Endodermal cell (in vitro differentiated cells): Measurements from ENCODE around the gene PTCD1. TPM values are rescaled to one million over a fixed set of nuclear protein-coding genes. Genes with fewer than 3 reads are reported as not detected.

ENCODE experiments used
- DNase-seq: peaks from one replicate; pipeline ENCODE4 v3.0.0-alpha.2; 2017
- H3K27ac ChIP-seq: 2 replicates; pipeline ENCODE4 v1.5.1; 2013; ENCODE audit warnings: mild to moderate bottlenecking, low read depth, low read length, moderate library complexity
- H3K27me3 ChIP-seq: 2 replicates; pipeline ENCODE4 v1.6.1; 2013; ENCODE audit warnings: mild to moderate bottlenecking, low read length, moderate library complexity; ENCODE audit not compliant: insufficient read depth, control insufficient read depth, poor library complexity, severe bottlenecking
- H3K36me3 ChIP-seq: 2 replicates; pipeline ENCODE4 v1.7.0; 2013; ENCODE audit warnings: mild to moderate bottlenecking, low read length, moderate library complexity; ENCODE audit not compliant: control insufficient read depth, insufficient read depth
- H3K4me1 ChIP-seq: one replicate; pipeline ENCODE4 v1.7.0; 2013; ENCODE audit warnings: low read length; ENCODE audit not compliant: control insufficient read depth, insufficient read depth
- H3K4me3 ChIP-seq: 2 replicates; pipeline ENCODE4 v1.5.1; 2013; ENCODE audit warnings: mild to moderate bottlenecking, low read length, moderate library complexity
- H3K9ac ChIP-seq: 2 replicates; pipeline ENCODE4 v1.6.1; 2013; ENCODE audit warnings: mild to moderate bottlenecking, low read length, moderate library complexity; ENCODE audit not compliant: poor library complexity, severe bottlenecking; ENCODE audit errors: extremely low read depth
- H3K9me3 ChIP-seq: 2 replicates; pipeline ENCODE4 v1.6.1; 2013; ENCODE audit warnings: mild to moderate bottlenecking, low read length, moderate library complexity; ENCODE audit not compliant: control insufficient read depth
- H3K27ac Mint-ChIP-seq: 2 replicates; pipeline ENCODE4 v1.8.0; 2020; ENCODE audit warnings: mixed read lengths
- H3K27me3 Mint-ChIP-seq: 2 replicates; pipeline ENCODE4 v1.8.0; 2021; ENCODE audit warnings: mild to moderate bottlenecking, mixed read lengths; ENCODE audit not compliant: insufficient read depth
- H3K36me3 Mint-ChIP-seq: 2 replicates; pipeline ENCODE4 v1.8.0; 2020; ENCODE audit warnings: low read depth, mixed read lengths
- H3K4me1 Mint-ChIP-seq: 2 replicates; pipeline ENCODE4 v1.8.0; 2020; ENCODE audit warnings: mixed read lengths
- H3K4me3 Mint-ChIP-seq: 2 replicates; pipeline ENCODE4 v1.8.0; 2020; ENCODE audit warnings: mild to moderate bottlenecking, moderate library complexity, mixed read lengths
- H3K9me3 Mint-ChIP-seq: 2 replicates; pipeline ENCODE4 v1.8.0; 2020; ENCODE audit warnings: mild to moderate bottlenecking, mixed read lengths
- WGBS, 2 experiments: methylation state at CpG; one replicate each; pipeline versions ENCODE4 v1.1.5 to v1.1.7; 2013; ENCODE audit warnings: missing lambda C conversion rate in 2 of 2, mixed read lengths in 1 of 2; ENCODE audit not compliant: insufficient coverage in 1 of 2, insufficient read length in 1 of 2; 5-methylcytosine and 5-hydroxymethylcytosine counted together
- total RNA-seq, 2 donors: library from RNA; stranded (reverse); fragmentation: NEBNext Ultra II Directional in 1 of 2; extraction: Animal tissue kit (Norgen Biotek cat#: 25700) in 1 of 2; gene quantifications; 2 replicates in 1 of 2; 3 replicates in 1 of 2; pipeline ENCODE4 v1.2.1, GENCODE V29; 2021
- TF ChIP-seq, protein P1 (sequence below): fragments of 200-600 bp; sonication (generic); conservative IDR thresholded peaks from 2 replicates; pipeline ENCODE4 v1.5.0; 2021; ENCODE audit warnings: antibody characterized with exemption, mild to moderate bottlenecking

Gene PTCD1
- total RNA-seq, 2 donors from 2014 or later = 11.9 to 12.5 TPM

GRCh38 chr7:99452541-99452940 is 13.9 kb upstream of the PTCD1 start:
- H3K9me3 Mint-ChIP-seq = no peaks in the 10 kb centered on the region
- H3K36me3 Mint-ChIP-seq = peaks cover 80% of the 10 kb centered on the region
- DNase-seq = no peak
- TF ChIP-seq, protein P1, sequence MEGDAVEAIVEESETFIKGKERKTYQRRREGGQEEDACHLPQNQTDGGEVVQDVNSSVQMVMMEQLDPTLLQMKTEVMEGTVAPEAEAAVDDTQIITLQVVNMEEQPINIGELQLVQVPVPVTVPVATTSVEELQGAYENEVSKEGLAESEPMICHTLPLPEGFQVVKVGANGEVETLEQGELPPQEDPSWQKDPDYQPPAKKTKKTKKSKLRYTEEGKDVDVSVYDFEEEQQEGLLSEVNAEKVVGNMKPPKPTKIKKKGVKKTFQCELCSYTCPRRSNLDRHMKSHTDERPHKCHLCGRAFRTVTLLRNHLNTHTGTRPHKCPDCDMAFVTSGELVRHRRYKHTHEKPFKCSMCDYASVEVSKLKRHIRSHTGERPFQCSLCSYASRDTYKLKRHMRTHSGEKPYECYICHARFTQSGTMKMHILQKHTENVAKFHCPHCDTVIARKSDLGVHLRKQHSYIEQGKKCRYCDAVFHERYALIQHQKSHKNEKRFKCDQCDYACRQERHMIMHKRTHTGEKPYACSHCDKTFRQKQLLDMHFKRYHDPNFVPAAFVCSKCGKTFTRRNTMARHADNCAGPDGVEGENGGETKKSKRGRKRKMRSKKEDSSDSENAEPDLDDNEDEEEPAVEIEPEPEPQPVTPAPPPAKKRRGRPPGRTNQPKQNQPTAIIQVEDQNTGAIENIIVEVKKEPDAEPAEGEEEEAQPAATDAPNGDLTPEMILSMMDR = no peak
- 95 to 98% methylated on average over 11 to 13 of the region's 13 CpGs for WGBS, 2 experiments
- H3K27me3 Mint-ChIP-seq = no peaks in the 10 kb centered on the region
- H3K4me1 Mint-ChIP-seq = no peaks in the 10 kb centered on the region
- Histone ChIP-seq H3K36me3 (peaks cover 93% of the 10 kb centered on the region), H3K27ac (no peak overlapping the region), H3K4me3 (no peak overlapping the region), H3K9me3 (no peaks in the 10 kb centered on the region), H3K9ac (no peak overlapping the region), H3K4me1 (no peaks in the 10 kb centered on the region), H3K27me3 (no peaks in the 10 kb centered on the region)
- H3K27ac Mint-ChIP-seq = no peak overlapping the region
- H3K4me3 Mint-ChIP-seq = no peak overlapping the region

- TF ChIP-seq, protein P1 = no peak
- no peaks in the 10 kb centered on the region for H3K27me3 Mint-ChIP-seq
Measured at GRCh38 chr7:99451936-99452335, 13.3 kb upstream of the PTCD1 start.

GRCh38 chr7:99449326-99449725 is 10.7 kb upstream of the PTCD1 start:
- Mint-ChIP-seq H3K9me3 (no peaks in the 10 kb centered on the region), H3K36me3 (peaks cover 77% of the 10 kb centered on the region), H3K4me3 (no peak overlapping the region), H3K27ac (no peak overlapping the region), H3K27me3 (no peaks in the 10 kb centered on the region), H3K4me1 (no peaks in the 10 kb centered on the region)
- peaks cover 90% of the 10 kb centered on the region for H3K36me3 ChIP-seq
- DNase-seq = no peak
- no peak overlapping the region for H3K27ac ChIP-seq
- no peaks in the 10 kb centered on the region for H3K27me3 ChIP-seq
- no peaks in the 10 kb centered on the region for H3K4me1 ChIP-seq
- H3K9ac ChIP-seq = no peak overlapping the region
- TF ChIP-seq, protein P1 = no peak
- H3K9me3 ChIP-seq = no peaks in the 10 kb centered on the region
- 90 to 94% methylated on average over 5 of the region's 5 CpGs for whole genome bisulfite sequencing, 2 experiments
- no peak overlapping the region for H3K4me3 ChIP-seq

More at GRCh38 chr7:99451936-99452335, 13.3 kb upstream of the PTCD1 start:
- Mint-ChIP-seq H3K4me1 (no peaks in the 10 kb centered on the region), H3K27ac (no peak overlapping the region), H3K9me3 (no peaks in the 10 kb centered on the region), H3K4me3 (no peak overlapping the region), H3K36me3 (peaks cover 80% of the 10 kb centered on the region)
- no peak for DNase-seq
- Histone ChIP-seq H3K9ac (no peak overlapping the region), H3K36me3 (peaks cover 93% of the 10 kb centered on the region), H3K4me1 (no peaks in the 10 kb centered on the region), H3K27me3 (no peaks in the 10 kb centered on the region), H3K9me3 (no peaks in the 10 kb centered on the region), H3K27ac (no peak overlapping the region), H3K4me3 (no peak overlapping the region)
- WGBS, 2 experiments = 94 to 98% methylated on average over 6 to 8 of the region's 8 CpGs
